ENCODE results near the gene CFTR.

The CFTR gene

DNA sequence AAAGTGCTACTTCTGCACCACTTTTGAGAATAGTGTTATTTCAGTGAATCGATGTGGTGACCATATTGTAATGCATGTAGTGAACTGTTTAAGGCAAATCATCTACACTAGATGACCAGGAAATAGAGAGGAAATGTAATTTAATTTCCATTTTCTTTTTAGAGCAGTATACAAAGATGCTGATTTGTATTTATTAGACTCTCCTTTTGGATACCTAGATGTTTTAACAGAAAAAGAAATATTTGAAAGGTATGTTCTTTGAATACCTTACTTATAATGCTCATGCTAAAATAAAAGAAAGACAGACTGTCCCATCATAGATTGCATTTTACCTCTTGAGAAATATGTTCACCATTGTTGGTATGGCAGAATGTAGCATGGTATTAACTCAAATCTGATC, 110.4 kb downstream of the CFTR start:
- peaks cover 71% of the 10 kb centered on the region for H3K4me1 ChIP-seq (ENCODE audit: insufficient read depth, low read length)
- H3K9me3 ChIP-seq (ENCODE audit: insufficient read depth, low read length, severe bottlenecking), result no peaks in the 10 kb centered on the region
- peak overlapping the region; percentile 55; the same call in 1 of the 2 replicates for H3K9ac ChIP-seq (ENCODE audit: low read depth, low read length)
- H3K27ac ChIP-seq (ENCODE audit: low read length), result peak overlapping the region; percentile 97
- H2AFZ ChIP-seq (ENCODE audit: low read depth, low read length), result peak overlapping the region; percentile 40; the same call in 1 of the 2 replicates
- H3K4me3 ChIP-seq (ENCODE audit: low read depth in 1 of 2, low read length in 2 of 2), result no peak overlapping the region
- DNase-seq, result no peak
- H3K79me2 ChIP-seq (ENCODE audit: insufficient read depth, low read length), result peaks cover 11% of the 10 kb centered on the region; the same call in 1 of the 2 replicates
- peak overlapping the region; percentile 59 for H3K4me2 ChIP-seq (ENCODE audit: insufficient read depth, low read length)
- ATAC-seq (ENCODE audit: insufficient read depth, low read depth), result no peak
- H3K36me3 ChIP-seq (ENCODE audit: insufficient read depth, low read length), result no peaks in the 10 kb centered on the region
- no peaks in the 10 kb centered on the region for H3K27me3 ChIP-seq (ENCODE audit: insufficient read depth, low read length, poor library complexity)
- H4K20me1 ChIP-seq (ENCODE audit: insufficient read depth, low read length), result no peaks in the 10 kb centered on the region
- TF ChIP-seq EZH2 (IDR thresholded peaks at IDR 0.05; ENCODE audit: borderline replicate concordance, low read depth, low read length, severe bottlenecking), result no peak
- TF ChIP-seq, protein P1, sequence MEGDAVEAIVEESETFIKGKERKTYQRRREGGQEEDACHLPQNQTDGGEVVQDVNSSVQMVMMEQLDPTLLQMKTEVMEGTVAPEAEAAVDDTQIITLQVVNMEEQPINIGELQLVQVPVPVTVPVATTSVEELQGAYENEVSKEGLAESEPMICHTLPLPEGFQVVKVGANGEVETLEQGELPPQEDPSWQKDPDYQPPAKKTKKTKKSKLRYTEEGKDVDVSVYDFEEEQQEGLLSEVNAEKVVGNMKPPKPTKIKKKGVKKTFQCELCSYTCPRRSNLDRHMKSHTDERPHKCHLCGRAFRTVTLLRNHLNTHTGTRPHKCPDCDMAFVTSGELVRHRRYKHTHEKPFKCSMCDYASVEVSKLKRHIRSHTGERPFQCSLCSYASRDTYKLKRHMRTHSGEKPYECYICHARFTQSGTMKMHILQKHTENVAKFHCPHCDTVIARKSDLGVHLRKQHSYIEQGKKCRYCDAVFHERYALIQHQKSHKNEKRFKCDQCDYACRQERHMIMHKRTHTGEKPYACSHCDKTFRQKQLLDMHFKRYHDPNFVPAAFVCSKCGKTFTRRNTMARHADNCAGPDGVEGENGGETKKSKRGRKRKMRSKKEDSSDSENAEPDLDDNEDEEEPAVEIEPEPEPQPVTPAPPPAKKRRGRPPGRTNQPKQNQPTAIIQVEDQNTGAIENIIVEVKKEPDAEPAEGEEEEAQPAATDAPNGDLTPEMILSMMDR (IDR thresholded peaks at IDR 0.05; ENCODE audit: borderline replicate concordance, extremely low read depth, low read length, poor library complexity, severe bottlenecking), result no peak

DNA sequence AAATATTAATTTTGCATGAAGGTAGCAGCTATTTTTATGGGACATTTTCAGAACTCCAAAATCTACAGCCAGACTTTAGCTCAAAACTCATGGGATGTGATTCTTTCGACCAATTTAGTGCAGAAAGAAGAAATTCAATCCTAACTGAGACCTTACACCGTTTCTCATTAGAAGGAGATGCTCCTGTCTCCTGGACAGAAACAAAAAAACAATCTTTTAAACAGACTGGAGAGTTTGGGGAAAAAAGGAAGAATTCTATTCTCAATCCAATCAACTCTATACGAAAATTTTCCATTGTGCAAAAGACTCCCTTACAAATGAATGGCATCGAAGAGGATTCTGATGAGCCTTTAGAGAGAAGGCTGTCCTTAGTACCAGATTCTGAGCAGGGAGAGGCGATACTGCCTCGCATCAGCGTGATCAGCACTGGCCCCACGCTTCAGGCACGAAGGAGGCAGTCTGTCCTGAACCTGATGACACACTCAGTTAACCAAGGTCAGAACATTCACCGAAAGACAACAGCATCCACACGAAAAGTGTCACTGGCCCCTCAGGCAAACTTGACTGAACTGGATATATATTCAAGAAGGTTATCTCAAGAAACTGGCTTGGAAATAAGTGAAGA, 112.3 kb downstream of the CFTR start:
- Histone ChIP-seq H3K4me3 (ENCODE audit: low read depth in 1 of 2, low read length in 2 of 2) (peak overlapping the region; percentile 4 to 46; a peak in 3 of 4 replicates), H3K27me3 (ENCODE audit: insufficient read depth, low read length, poor library complexity) (no peaks in the 10 kb centered on the region), H3K9ac (ENCODE audit: low read depth, low read length) (peak overlapping the region; percentile 41), H4K20me1 (ENCODE audit: insufficient read depth, low read length) (no peaks in the 10 kb centered on the region), H3K79me2 (ENCODE audit: insufficient read depth, low read length) (peaks cover 11% of the 10 kb centered on the region; the same call in 1 of the 2 replicates), H3K27ac (ENCODE audit: low read length) (peak overlapping the region; percentile 69), H3K9me3 (ENCODE audit: insufficient read depth, low read length, severe bottlenecking) (no peaks in the 10 kb centered on the region), H2AFZ (ENCODE audit: low read depth, low read length) (peak overlapping the region; percentile 37), H3K4me1 (ENCODE audit: insufficient read depth, low read length) (peaks cover 55% of the 10 kb centered on the region), H3K36me3 (ENCODE audit: insufficient read depth, low read length) (no peaks in the 10 kb centered on the region), H3K4me2 (ENCODE audit: insufficient read depth, low read length) (peak overlapping the region; percentile 48; the same call in 1 of the 2 replicates)
- ATAC-seq (ENCODE audit: insufficient read depth, low read depth) (peak; percentile 39; the same call in 2 of the 3 replicates), DNase-seq (peak; percentile 65)
- TF ChIP-seq EZH2 (IDR thresholded peaks at IDR 0.05; ENCODE audit: borderline replicate concordance, low read depth, low read length, severe bottlenecking), result no peak
- TF ChIP-seq, protein P1 (IDR thresholded peaks at IDR 0.05; ENCODE audit: borderline replicate concordance, extremely low read depth, low read length, poor library complexity, severe bottlenecking), result no peak

DNA sequence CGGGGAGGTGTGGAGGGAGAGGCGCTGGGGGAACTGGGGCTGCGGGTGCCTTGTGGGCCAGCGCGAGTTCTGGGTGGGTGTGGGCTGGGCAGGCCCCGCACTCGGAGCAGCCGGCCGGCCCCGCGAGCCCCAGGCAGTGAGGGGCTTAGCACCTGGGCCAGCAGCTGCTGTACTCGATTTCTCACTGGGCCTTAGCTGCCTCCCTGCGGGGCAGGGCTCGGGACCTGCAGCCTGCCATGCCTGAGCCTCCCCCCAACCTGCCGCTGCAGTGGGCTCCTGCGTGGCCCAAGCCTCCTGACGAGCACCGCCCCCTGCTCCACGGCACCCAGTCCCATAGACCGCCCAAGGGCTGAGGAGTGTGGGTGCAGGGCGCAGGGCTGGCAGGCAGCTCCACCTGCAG, 116.3 kb downstream of the CFTR start:
- no peak overlapping the region for H3K27ac ChIP-seq (ENCODE audit: low read length)
- no peak overlapping the region for H3K9ac ChIP-seq (ENCODE audit: low read depth, low read length)
- no peaks in the 10 kb centered on the region for H4K20me1 ChIP-seq (ENCODE audit: insufficient read depth, low read length)
- no peak overlapping the region for H2AFZ ChIP-seq (ENCODE audit: low read depth, low read length)
- H3K27me3 ChIP-seq (ENCODE audit: insufficient read depth, low read length, poor library complexity), result no peaks in the 10 kb centered on the region
- H3K4me1 ChIP-seq (ENCODE audit: insufficient read depth, low read length), result peaks cover 25% of the 10 kb centered on the region
- no peak overlapping the region for H3K4me2 ChIP-seq (ENCODE audit: insufficient read depth, low read length)
- ATAC-seq (ENCODE audit: insufficient read depth, low read depth) (no peak), DNase-seq (no peak)
- no peak overlapping the region for H3K4me3 ChIP-seq (ENCODE audit: low read depth in 1 of 2, low read length in 2 of 2)
- H3K79me2 ChIP-seq (ENCODE audit: insufficient read depth, low read length), result peaks cover 11% of the 10 kb centered on the region; the same call in 1 of the 2 replicates
- H3K9me3 ChIP-seq (ENCODE audit: insufficient read depth, low read length, severe bottlenecking), result no peaks in the 10 kb centered on the region
- TF ChIP-seq EZH2 (IDR thresholded peaks at IDR 0.05; ENCODE audit: borderline replicate concordance, low read depth, low read length, severe bottlenecking), result no peak
- TF ChIP-seq, protein P1 (IDR thresholded peaks at IDR 0.05; ENCODE audit: borderline replicate concordance, extremely low read depth, low read length, poor library complexity, severe bottlenecking), result no peak
- no peaks in the 10 kb centered on the region for H3K36me3 ChIP-seq (ENCODE audit: insufficient read depth, low read length)

Data from DND-41 (cell line).